ENCODE measurements around the gene DNAJC6.
"Not testable (repeated sequence)": the region's sequence is repeated elsewhere in the genome, so short reads cannot be mapped to it uniquely, and the experiment has no call there.

The DNAJC6 gene

DNA sequence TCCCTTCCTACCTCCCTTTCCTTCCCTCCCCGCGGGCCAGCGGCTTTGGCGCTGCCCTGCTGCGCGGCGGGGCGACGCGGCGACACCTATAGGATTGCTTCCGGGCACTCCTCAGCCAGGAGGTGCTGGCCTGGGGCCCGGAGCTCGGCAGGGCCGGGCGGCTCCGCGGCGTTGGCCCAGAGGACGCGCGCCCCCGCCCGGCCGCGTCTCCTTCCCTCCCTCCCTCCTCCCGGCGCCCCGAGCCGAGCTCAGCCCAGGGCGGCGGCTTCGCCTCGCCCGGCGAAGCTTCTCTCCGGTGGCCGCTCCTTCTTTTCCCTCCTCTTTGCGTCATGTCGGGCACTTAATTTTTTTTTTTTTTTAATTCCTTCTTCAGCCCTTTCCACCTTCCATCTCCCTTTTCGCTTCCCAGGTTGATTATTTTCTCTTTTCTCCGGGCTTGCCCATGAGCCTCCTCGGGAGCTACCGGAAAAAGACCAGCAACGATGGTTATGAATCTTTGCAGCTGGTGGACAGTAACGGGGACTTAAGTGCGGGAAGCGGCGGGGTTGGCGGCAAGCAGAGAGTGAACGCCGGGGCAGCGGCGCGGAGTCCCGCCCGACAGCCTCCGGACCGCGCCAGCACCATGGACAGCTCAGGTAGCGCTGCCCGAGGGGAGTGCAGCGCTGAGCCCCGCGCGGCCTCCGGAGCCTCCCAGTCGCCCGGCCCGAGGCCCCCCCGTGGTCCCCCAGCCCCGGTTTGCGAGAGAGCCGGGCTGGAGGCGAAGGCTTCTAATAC, at the start of gene DNAJC6:
DNAJC6 (plus strand) TSS at position 240 of the 774 bp plus-strand sequence; CDS start at position 443, 203 bp downstream.
- peak; percentile 90 for DNase-seq

DNA sequence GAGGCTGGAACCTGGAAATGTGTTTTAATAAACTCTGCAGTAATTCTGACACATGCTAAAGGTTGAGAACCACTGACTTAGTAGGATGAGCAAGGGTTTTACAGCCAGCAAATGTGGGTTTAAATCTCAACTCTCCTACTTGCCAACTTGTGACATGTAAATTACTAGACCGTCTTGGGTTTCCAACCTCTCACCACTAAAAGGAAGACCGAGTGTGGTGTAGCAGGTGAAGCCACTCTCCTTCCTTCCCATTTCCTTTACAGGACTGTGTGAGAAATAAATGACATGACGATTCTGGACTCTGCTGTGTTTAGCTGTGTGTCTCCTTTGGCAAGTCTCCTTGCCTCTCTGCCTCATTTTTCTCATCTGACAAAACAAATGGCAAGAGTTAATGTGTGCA, 49.5 kb upstream of the DNAJC6 start:
- no peak for DNase-seq

DNA sequence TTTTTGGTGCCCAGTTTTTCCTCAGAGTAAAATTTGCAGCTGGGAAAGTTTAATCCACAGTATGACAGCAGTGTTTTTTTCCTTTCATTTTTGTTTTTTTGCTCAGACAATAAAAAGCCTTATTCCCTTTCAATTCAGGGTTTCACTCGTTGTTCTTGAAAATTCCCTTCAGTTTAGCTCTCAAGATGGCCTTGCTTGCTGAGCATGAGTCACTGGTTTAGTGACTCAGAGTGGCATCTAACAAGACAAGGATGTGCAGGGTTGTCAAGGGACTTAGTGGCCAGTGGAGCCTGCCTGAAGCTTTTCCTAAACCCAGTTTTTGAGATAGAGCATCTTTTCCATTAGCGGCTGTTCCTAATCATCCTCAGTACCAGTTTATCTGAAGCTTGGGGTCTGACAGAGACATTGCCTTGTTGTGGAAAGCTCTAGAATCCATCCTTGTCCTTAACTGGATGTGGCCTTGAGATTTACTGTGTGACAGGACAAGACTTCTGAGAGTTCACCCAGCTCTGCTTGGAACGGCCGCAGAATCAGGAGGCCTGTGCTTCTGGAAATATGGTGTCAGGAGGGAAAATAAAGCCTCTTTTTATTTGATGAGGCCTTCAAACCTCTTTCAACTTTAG, 48.4 kb upstream of the DNAJC6 start:
- peak; percentile 24 for DNase-seq

DNA sequence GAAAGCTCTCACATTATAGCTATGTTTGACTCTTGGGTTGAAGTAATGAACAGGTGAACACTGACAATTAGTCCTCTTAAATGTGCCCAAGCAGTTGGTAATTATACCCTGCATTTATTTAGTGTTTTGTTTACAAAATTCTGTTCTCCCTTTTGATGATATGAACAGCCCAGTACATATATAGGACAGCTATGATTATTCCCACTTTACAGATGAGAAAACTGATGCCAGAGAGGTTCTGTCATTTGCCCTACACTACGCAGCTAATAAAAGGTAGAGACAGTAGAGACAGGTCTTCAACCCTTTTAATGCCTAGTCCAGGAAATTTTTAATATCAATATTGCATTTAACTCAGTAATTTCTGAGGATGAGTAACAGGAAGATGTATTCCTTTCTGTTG, 46.1 kb upstream of the DNAJC6 start:
- no peak for DNase-seq

DNA sequence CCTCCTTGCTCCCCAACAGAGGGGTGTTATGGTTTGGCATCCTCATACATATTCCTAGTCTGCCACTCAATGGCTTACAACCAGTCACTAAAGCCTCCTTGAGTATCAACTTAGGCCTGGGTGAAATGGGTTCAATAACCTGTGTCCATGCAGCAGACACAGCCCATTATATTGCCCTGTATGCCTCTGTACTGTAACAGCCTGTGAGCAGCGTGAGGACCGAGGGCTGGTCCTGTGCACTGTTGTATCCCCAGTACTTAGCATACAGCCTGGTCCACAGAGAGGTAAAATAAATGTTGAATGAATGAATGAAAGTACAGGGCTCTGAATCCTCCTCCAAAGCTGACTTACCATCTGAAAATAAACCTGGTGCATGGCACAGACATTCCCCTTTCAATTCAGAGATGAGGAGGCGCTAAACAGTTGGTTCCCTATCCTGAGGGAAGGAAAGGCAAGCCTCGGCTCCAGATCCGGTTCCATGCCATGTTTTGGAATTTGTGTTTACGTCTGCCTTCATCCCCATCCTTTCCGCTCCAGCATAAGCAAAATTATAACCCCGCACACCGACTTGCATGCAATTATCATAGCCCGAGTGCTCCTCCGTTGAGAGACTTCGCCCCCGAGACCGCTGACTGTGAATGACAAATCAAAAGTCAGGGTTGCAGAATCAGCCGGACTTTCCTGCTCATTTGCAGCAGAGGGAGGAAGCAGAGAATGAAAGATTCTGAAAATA, 45.0 kb upstream of the DNAJC6 start:
- peak; percentile 26 for DNase-seq

DNA sequence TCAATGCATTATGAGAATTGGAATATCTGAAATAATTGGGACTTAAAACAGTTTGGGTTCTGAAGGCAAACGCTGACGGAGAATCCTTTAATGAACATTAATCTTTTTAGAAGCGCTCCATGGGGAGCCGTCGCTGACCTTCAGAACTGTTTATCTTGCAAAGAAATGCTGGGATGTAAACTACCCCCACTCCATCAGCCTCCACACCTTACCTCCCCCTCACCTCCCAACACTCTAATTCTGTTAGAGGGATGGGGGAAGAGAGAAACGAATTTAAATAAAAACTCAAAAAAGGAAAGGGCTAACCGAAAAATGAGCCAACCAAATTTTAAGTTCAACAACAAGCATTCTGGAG, 44.1 kb upstream of the DNAJC6 start:
- no peak for DNase-seq

DNA sequence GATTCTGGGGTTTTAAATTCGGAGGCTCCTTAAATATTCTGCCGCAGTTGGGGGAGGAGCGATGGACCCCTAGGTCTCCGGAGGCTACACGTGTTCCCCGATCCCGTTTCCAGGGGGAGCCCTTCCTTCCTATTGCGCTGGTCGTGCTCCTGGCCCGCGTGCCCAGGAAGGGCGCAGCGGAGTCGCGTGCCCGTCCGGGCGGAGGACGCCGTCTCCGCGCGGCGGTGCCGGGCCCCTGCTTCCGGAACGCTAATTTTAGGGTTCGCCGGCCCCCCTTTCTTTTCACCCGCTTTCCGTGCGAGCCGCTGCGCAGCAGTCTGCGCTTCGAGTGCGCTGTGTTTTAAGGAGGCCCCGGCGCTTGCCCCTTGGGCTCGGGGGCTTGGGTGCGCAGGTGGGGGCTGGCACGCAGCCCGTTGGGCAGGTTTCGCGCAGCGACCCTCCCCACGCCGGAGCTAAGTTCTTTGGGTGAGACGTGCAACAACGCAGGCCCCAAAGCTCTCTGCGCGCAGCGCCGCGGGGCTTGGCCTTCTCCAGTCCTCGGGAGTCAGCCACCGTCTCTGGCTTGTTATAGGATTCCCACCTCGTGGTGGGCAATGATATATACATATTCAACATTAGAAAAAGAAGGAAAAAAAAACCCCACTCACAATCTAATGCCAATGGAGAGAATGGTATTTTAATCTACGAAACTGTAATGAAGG, 43.5 kb upstream of the DNAJC6 start:
- peak; percentile 46 for DNase-seq

DNA sequence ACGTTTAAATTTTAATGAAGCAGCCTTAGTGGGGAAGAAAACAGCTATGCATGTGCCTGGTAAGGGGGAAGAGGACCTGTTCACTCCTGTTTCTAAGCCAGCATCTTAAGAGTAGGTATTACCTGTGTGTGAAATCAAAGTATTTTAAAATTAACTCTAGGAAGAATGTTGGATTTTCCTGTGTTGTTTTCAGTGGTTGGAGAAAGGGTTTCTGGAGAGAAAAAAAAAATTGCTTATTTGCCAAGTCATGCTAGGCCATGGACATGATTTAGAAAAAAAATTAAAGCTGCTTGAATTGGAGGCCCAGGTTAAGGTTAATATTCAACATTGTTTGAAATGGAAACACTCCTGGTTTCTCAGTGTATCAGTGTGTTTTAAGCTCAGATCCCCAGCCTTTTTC, 42.9 kb upstream of the DNAJC6 start:
- DNase-seq: no peak

DNA sequence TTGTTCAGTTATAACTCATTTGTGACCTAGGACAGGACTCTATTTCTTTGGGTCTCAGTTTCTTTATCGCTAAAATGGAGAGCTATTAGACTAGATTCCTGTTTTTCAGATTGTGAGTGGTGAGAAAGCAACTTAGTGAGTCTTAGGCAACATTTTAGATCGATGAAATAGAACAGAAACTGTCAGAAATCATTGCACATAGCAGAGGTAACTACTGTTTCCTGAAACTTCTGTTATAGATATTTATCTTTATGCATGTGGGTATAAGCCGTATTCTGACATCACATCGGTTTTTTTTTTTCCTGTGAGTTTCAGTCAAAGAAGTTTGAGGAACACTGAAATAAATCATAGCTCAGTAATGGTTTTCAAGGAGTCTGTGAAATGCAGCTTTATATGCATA, 42.1 kb upstream of the DNAJC6 start:
- DNase-seq: no peak

DNA sequence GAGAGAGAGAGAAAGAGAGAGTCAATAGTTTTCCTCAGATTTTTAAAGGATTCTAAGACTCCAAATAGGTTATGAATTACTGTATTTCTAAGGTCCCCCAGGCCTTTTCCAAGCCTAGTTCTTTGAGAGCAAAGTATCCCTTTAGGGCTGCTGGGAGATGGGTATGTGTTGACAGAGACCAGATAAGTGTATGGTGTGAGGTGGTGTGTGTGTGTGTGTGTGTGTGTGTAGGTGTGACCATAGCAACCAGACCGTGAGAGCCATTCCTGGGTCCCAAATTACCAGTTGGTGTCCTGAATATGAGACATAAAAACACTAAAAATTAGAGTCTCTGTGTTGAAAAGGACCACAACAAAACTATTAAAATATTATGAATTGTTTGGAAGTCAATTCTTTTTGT, 41.7 kb upstream of the DNAJC6 start:
- DNase-seq: no peak

DNA sequence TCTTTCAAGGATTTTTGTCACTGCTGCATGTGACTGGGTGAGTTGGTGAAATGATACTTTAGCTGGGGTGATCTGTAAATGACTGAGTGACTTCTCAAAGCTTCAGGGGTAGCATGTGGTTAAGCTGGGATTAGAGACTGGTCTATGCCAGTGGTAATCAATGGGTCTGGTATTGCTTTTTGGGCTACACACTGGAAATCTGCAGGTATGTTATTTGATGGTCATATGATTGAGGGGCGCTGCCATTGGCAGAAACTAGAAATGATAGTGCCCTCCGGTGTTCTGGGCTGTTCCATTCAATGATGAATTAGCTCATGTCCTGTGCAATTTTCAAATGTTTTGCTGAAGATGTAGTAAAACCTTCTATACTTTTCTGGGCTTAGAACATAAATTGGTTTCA, 39.7 kb upstream of the DNAJC6 start:
- no peak for DNase-seq

DNA sequence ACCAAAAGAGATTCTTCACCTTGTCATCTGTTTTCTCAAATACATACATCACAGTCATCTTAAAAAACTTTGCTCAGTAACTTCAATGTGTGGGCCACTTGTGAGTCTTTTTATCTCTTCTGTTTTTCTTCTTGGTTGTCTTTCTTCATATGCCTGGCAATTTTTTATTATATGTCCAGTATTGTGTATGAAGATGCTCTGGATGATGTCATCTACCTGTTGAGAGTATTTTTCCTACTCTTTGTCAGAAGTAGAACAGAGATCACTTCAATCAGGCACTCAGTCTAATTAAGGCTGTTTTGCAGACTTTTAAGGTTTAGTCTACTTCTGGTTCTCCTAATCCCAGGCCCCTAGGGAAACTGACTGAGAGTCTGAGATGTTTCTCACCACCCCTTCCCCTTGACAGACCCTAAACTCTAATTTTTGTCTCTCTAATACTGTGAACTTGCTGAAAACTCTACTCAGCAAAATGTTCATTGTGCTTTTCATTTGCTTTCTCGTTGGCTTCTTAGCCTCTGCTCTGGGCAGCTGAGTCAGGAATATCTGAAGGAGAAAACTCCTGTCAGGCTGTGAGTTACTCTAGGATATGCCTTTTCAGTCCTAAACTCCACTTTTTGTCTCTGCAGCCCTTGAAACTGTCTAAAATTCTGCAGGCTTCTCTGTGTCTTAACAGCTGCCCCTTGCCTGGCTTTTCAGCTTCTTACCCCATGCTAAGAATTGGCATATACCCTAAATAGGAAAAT, 33.0 kb upstream of the DNAJC6 start:
- DNase-seq: no peak

DNA sequence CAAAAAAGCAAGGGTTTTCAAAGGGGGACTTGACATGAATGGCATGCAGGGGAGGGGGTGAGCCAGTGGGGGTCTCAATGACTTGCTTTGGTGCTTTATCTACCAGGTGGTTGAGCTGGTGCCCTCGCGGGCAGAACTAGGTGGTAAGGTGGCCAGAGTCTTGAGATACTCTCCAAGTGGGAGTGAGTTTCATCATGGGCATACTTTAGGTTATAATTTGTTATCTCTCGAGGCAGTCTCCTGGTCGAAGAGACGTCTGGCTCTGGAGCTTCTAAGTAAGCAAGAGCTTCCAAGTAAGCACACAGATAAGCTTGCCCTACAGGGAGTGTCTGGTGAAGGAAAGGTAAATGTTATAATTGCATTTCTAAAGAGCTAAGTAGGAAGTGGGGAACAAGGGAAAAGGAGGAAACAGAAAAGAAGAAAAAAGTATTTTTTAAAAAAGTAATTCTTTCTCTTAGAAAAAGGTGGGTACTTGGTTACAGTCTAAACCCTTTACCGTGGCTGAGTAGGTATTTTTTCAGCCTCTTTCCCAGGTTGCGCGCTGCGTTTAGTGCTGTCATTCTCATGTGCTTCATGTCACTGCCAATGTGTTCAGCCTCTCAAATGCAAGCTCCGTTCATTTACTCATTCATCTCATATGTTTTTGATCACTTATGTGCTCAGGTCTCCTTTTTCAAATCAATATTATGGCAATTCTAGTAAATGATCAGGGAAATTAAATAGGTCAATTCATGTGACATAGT, 31.6 kb upstream of the DNAJC6 start:
- no peak for DNase-seq

DNA sequence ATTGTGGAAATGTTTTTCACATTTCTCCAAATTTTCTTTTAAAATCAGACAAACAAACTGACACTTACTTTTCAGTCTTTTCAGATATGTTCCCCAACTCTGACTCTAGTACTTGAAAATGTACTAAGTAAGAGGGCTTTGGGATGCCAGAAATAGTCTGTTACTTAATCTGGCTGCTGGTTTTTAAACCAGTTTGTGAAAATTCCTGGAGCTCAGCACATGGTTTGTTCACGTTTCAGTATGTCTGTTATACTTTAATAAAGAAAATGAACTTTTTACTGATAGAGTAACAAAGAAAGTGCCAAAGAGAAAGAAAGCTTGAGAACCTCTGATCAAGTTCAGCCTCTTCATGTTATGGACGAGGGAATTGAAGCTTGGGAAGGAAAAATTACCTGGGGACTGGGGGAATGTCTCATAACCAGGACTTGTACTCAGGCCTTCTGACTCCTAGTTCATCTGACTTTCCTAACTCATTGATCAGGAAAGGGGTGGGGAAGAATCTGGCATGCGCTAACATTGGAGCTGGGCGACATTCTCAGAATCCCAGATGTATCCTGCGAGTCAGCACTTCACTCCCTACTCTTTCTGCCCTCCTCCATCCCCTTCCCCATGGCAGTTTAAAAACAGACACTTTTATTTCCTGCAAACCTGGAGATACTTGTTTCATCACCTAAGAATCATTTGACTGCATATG, 30.8 kb upstream of the DNAJC6 start:
- no peak for DNase-seq

DNA sequence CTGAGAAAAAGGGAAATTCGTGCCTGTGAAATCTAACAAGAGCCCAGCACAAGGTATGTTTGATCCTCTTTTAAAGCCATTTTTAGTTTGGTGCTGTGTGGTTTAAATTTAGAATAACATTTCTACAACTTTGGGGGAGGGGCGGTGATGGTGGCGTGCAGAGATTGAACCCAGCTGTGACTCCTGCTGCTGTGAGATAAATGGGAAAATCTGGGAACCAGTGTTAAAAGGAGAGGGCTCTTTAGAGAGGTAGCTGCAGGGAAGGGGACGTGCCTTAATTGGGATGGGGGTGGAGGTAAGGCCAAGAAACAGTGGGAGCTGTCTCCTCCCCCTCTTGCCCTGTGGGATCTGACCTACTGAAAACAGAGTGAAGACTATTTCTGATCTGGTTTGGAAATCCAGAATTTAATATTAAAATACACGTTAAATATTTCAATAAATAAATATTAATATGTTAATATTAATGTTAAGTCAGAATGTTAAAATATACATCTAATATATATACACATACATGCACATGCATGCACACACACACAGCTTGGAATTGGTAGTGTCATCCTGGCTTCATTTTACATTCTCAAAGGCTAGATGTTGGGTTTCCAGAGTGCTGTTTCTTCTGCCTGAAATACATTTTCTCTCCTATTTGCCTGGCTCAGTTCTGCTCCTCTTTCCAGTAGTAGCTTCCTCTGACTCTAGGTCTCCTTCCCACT, 30.1 kb upstream of the DNAJC6 start:
- no peak for DNase-seq

DNA sequence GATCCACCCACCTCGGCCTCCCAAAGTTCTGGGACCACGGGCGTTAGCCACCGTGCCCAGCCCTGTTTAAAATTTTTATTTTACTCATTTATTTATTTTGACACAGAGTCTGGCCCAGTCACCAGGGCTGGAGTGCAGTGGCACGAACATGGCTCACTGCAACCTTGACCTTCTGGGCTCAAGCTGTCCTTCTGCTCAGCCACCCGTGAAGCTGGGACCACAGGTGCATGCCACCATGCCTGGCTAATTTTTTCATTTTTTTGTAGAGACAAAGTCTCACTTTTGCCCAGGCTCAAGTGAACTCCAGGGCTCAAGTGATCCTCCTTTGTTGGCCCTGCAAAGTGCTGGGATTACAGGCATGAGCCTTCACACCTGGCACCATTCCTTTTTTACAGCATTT, 27.5 kb upstream of the DNAJC6 start:
- no peak for DNase-seq

DNA sequence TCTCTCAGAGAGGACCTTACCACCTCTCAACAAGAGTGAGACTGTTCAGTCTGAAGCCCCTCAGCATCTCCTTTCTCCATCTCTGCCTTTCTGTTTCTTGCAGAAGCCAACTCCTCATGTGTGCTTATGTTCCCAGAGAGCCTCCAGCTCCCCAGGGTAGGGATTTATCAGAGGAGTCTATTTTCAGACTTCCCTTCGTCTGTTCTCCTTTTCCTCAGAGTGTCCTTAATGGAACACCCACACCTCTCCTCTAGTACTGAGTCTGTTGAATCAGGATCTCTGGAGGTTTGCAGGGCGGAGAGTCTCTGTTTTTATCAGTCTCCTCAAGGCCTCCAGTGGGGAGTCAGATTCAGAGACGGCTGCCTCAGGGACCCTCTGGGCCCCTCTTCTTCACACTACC, 25.1 kb upstream of the DNAJC6 start:
- DNase-seq: no peak

DNA sequence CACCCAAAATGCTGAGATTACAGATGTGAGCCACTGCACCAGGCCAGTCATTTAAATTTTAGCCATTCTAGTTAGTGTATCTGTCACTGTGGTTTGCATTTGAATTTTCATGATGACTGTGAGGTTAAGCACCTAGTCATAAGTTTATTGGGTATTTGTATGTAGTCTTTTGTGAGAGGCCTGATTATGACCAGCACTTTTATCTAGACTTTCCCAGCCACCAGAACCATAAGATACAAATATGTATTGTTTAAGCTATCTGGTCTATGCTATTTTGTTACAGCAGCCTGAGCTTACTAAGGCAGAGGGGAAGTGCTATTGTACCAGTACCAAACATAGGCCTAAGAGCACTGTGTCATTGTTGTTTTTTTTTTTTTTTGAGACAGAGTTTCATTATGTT, 19.9 kb upstream of the DNAJC6 start:
- no peak for DNase-seq

DNA sequence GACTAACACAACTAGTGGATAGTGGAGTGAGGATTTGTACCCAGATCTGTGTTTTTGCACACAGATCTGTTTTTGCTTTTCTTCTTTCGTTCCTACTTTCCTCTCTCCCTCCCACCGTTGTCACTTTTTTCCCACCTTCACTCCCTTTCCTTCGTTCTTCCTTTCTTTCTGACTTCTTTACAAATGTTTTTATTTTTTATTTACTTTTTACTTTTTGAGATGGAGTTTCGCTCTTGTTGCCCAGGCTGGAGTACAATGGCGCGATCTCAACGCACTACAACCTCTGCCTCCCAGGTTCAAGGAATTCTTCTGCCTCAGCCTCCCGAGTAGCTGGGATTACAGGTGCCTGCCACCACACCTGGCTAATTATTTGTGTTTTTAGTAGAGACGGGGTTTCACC, 17.5 kb upstream of the DNAJC6 start:
- not testable (repeated sequence) for DNase-seq

DNA sequence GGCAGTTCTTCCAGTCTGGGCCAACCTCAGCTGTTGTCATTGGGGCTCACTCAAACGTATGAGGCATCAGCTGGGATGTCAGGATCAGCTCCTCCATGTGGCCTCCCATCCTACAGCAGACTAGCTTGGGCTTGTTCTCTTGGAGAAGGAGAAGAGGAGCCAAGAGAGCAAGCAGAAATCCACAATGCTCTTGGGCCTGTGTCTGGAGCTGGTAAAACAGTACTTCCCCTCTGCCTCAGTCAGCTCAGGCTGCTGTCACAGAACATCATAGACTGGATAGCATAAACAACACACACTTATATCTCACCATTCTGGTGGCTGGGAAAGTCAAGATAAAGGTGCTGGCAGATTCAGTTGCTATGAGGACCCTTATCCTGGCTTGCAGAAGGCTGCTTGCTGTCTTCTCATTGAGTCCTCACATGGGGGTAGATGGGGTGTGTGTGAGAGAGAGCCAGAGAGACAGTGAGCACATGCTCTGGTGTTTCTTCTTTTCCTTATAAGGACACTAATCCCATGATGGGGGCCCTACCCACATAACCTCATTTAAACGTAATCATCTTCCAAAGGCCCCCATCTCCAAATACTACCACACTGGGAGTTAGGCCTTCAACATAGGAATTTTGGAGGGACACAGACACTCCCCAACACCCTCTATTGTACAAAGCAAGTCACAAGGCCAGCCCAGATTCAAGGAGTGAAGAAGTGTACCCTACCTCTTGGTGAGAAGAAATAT, 16.3 kb upstream of the DNAJC6 start:
- DNase-seq: no peak

Data from DMS153 (cell line).